ELF-1 (cell line): Measurements from ENCODE around the gene THOC6.
A peak's percentile ranks its signal among the peaks of the same experiment; 100 is the strongest.
"Not testable (repeated sequence)": the region's sequence is repeated elsewhere in the genome, so short reads cannot be mapped to it uniquely, and the experiment has no call there.

Experiments used
- DNase-seq: peaks from one replicate; pipeline ENCODE4 v3.0.0-alpha.2; 2016; ENCODE audit warnings: low read depth, low spot score

THOC6 gene

GRCh38 chr16:3072148-3072547 is 48.3 kb downstream of the THOC6 start:
- not testable (repeated sequence) for DNase-seq

GRCh38 chr16:3072576-3073263 is 48.9 kb downstream of the THOC6 start:
- DNase-seq: not testable (repeated sequence)

GRCh38 chr16:3073448-3073847 is 49.6 kb downstream of the THOC6 start:
- DNase-seq: no peak

GRCh38 chr16:3074860-3075522 is 51.2 kb downstream of the THOC6 start:
- DNase-seq: no peak

GRCh38 chr16:3075523-3075915 is 51.7 kb downstream of the THOC6 start:
- peak; percentile 27 for DNase-seq

GRCh38 chr16:3075946-3076345 is 52.1 kb downstream of the THOC6 start:
- not testable (repeated sequence) for DNase-seq

- no peak for DNase-seq
These were observed 52.7 kb downstream of the THOC6 start for GRCh38 chr16:3076577-3076976.
